IMR-90 (cell line): ENCODE results near the gene PCK1. TPM values are rescaled to one million over a fixed set of nuclear protein-coding genes. Genes with fewer than 3 reads are reported as not detected.

Experiments
- ATAC-seq: fragments of 200-7000 bp; cut with Tn5 transposase; 2 replicates; pipeline ENCODE4 v1.9.1; 2020; ENCODE audit warnings: low read depth, mild to moderate bottlenecking, moderate library complexity
- BruUV-seq: library from RNA; stranded (reverse); fragments of 400-500 nt; replicated peaks from 2 replicates; lab custom pipeline; 2021; lab: Mats Ljungman, UMichigan
- CTCF ChIA-PET: fragments of 300-600 bp; formaldehyde crosslinking; extraction: SDS; loops from one replicate; lab custom pipeline; 2021; ENCODE audit warnings: antibody characterized with exemption; lab: Yijun Ruan, JAX
- POLR2A ChIA-PET: fragments of 300-600 bp; sonication (Branson Sonifier 250); formaldehyde crosslinking; loops from one replicate; lab custom pipeline; 2022; ENCODE audit warnings: antibody characterized with exemption; ENCODE audit not compliant: unreplicated experiment; lab: Charles Lee
- DNase-seq: peaks from one replicate; pipeline ENCODE4 v3.0.0; 2013
- H2AFZ ChIP-seq: replicated peaks from 2 replicates; pipeline ENCODE3; 2013; ENCODE audit warnings: low read length, mild to moderate bottlenecking; ENCODE audit not compliant: poor library complexity
- H2AK5ac ChIP-seq: 2 replicates; pipeline ENCODE4 v1.6.1; 2013; ENCODE audit warnings: low read depth, low read length, inconsistent platforms
- H2AK9ac ChIP-seq: replicated peaks from 2 replicates; pipeline ENCODE3; 2013; ENCODE audit warnings: mild to moderate bottlenecking, low read depth, low read length, moderate library complexity; ENCODE audit not compliant: poor library complexity
- H2BK120ac ChIP-seq: 2 replicates; pipeline ENCODE4 v1.6.1; 2013; ENCODE audit warnings: low read depth, low read length, inconsistent platforms
- H2BK15ac ChIP-seq: 3 replicates; pipeline ENCODE4 v1.6.1; 2013; ENCODE audit warnings: low read depth, low read length, inconsistent platforms
- H2BK20ac ChIP-seq: 2 replicates; pipeline ENCODE4 v1.6.1; 2013; ENCODE audit warnings: low read depth, mild to moderate bottlenecking, inconsistent platforms, low read length, moderate library complexity
- H2BK5ac ChIP-seq: 2 replicates; pipeline ENCODE4 v1.6.1; 2013; ENCODE audit warnings: mild to moderate bottlenecking, low read depth, low read length, inconsistent platforms; ENCODE audit not compliant: poor library complexity, severe bottlenecking
- H3K14ac ChIP-seq: replicated peaks from 2 replicates; pipeline ENCODE4 v1.6.1; 2013; ENCODE audit warnings: low read depth, low read length, inconsistent platforms
- H3K18ac ChIP-seq: 2 replicates; pipeline ENCODE4 v1.6.1; 2013; ENCODE audit warnings: low read depth, low read length, control low read depth
- H3K23ac ChIP-seq: 2 replicates; pipeline ENCODE4 v1.6.1; 2013; ENCODE audit warnings: low read depth, low read length, inconsistent platforms
- H3K27ac ChIP-seq: 2 replicates; pipeline ENCODE4 v1.5.1; 2013; ENCODE audit warnings: mild to moderate bottlenecking, control low read depth, low read length; ENCODE audit not compliant: insufficient read depth
- H3K27me3 ChIP-seq: 2 replicates; pipeline ENCODE4 v1.6.1; 2013; ENCODE audit warnings: low read length; ENCODE audit not compliant: control insufficient read depth, insufficient read depth
- H3K36me3 ChIP-seq: 2 replicates; pipeline ENCODE4 v1.6.1; 2013; ENCODE audit warnings: low read length, mixed read lengths; ENCODE audit not compliant: control insufficient read depth, insufficient read depth
- H3K4ac ChIP-seq: 2 replicates; pipeline ENCODE4 v1.6.1; 2013; ENCODE audit warnings: low read depth, low read length, inconsistent platforms
- H3K4me1 ChIP-seq: 2 replicates; pipeline ENCODE4 v1.6.1; 2013; ENCODE audit warnings: low read length, mixed read lengths; ENCODE audit not compliant: control insufficient read depth, insufficient read depth
- H3K4me2 ChIP-seq: 2 replicates; pipeline ENCODE4 v1.6.1; 2013; ENCODE audit warnings: low read depth, mild to moderate bottlenecking, control low read depth, low read length, moderate library complexity
- H3K4me3 ChIP-seq: 2 replicates; pipeline ENCODE4 v1.5.1; 2013; ENCODE audit warnings: low read depth, mild to moderate bottlenecking, control low read depth, low read length, moderate library complexity; ENCODE audit not compliant: insufficient read depth
- H3K56ac ChIP-seq: 2 replicates; pipeline ENCODE4 v1.6.1; 2013; ENCODE audit warnings: low read length, inconsistent platforms; ENCODE audit not compliant: insufficient read depth; ENCODE audit errors: extremely low read depth
- H3K79me1 ChIP-seq, 2 experiments: 2 replicates each; pipeline ENCODE4 v1.6.1; 2013; ENCODE audit warnings: low read length in 2 of 2, inconsistent platforms in 1 of 2, low read depth in 1 of 2
- H3K9ac ChIP-seq: 2 replicates; pipeline ENCODE4 v1.6.1; 2013; ENCODE audit warnings: low read depth, low read length, control low read depth
- H3K9me1 ChIP-seq: 2 replicates; pipeline ENCODE4 v1.6.1; 2013; ENCODE audit warnings: low read length, inconsistent platforms; ENCODE audit not compliant: insufficient read depth
- H3K9me3 ChIP-seq: 2 replicates; pipeline ENCODE4 v1.6.1; 2013; ENCODE audit warnings: low read length; ENCODE audit not compliant: control insufficient read depth, insufficient read depth
- H4K20me1 ChIP-seq: 2 replicates; pipeline ENCODE4 v1.6.1; 2013; ENCODE audit warnings: low read length, inconsistent platforms; ENCODE audit not compliant: insufficient read depth
- H4K5ac ChIP-seq: 2 replicates; pipeline ENCODE4 v1.6.1; 2013; ENCODE audit warnings: mild to moderate bottlenecking, low read depth, low read length, control low read depth
- H4K8ac ChIP-seq, 2 experiments: 2 replicates each; pipeline ENCODE4 v1.6.1; 2013; ENCODE audit warnings: low read depth in 2 of 2, low read length in 2 of 2, control low read depth in 1 of 2, inconsistent platforms in 1 of 2
- H4K91ac ChIP-seq: 2 replicates; pipeline ENCODE4 v1.6.1; 2013; ENCODE audit warnings: low read depth, low read length, inconsistent platforms; ENCODE audit not compliant: insufficient read depth
- BHLHE40 ChIP-seq: fragments of 150-350 bp; IDR thresholded peaks from 2 replicates; pipeline ENCODE4 v1.6.1; 2016; ENCODE audit warnings: mild to moderate bottlenecking, low read depth, low read length
- CEBPB ChIP-seq: IDR thresholded peaks from 2 replicates; pipeline ENCODE4 v1.6.1; 2012; ENCODE audit warnings: low read depth, low read length, improper control_type of control experiment
- CHD1 ChIP-seq: IDR thresholded peaks from 2 replicates; pipeline ENCODE4 v1.6.1; 2012; ENCODE audit warnings: low read depth, low read length, improper control_type of control experiment
- FOS ChIP-seq: fragments of 150-350 bp; IDR thresholded peaks from 2 replicates; pipeline ENCODE4 v1.6.1; 2016; ENCODE audit warnings: low read depth, low read length
- MAFK ChIP-seq: IDR thresholded peaks from 2 replicates; pipeline ENCODE4 v1.6.1; 2012; ENCODE audit warnings: low read depth, low read length, improper control_type of control experiment
- MAZ ChIP-seq: IDR thresholded peaks from 2 replicates; pipeline ENCODE4 v1.6.1; 2012; ENCODE audit warnings: low read depth, mild to moderate bottlenecking, low read length, improper control_type of control experiment, moderate library complexity, borderline replicate concordance
- MXI1 ChIP-seq: IDR thresholded peaks from 2 replicates; pipeline ENCODE4 v1.6.1; 2012; ENCODE audit warnings: low read depth, mild to moderate bottlenecking, low read length, moderate library complexity, borderline replicate concordance
- NFE2L2 ChIP-seq: fragments of 150-350 bp; IDR thresholded peaks from 2 replicates; pipeline ENCODE4 v1.6.1; 2016; ENCODE audit warnings: low read depth, mild to moderate bottlenecking, low read length
- POLR2A ChIP-seq: IDR thresholded peaks from 2 replicates; pipeline ENCODE4 v1.6.1; 2012; ENCODE audit warnings: mild to moderate bottlenecking, low read depth, low read length
- RAD21 ChIP-seq: IDR thresholded peaks from 2 replicates; pipeline ENCODE4 v1.6.1; 2012; ENCODE audit warnings: low read length, improper control_type of control experiment
- RCOR1 ChIP-seq: IDR thresholded peaks from 2 replicates; pipeline ENCODE4 v1.6.1; 2012; ENCODE audit warnings: mild to moderate bottlenecking, low read length, improper control_type of control experiment; ENCODE audit not compliant: insufficient replicate concordance
- RFX5 ChIP-seq: IDR thresholded peaks from 2 replicates; pipeline ENCODE4 v1.8.0; 2012; ENCODE audit warnings: low read depth, mild to moderate bottlenecking, low read length, moderate library complexity
- SMC3 ChIP-seq: fragments of 150-350 bp; IDR thresholded peaks from 2 replicates; pipeline ENCODE4 v1.6.1; 2016; ENCODE audit warnings: low read depth, mild to moderate bottlenecking, antibody characterized with exemption, low read length, moderate library complexity
- WGBS, 2 experiments: methylation state at CpG; one replicate each; pipeline versions ENCODE4 v1.1.5 to v1.1.7; 2013; ENCODE audit warnings: missing lambda C conversion rate in 2 of 2; ENCODE audit not compliant: insufficient read length in 1 of 2; ENCODE audit errors: extremely low coverage in 2 of 2; 5-methylcytosine and 5-hydroxymethylcytosine counted together
- dilution Hi-C: fragments of 300-500 bp; cut with HindIII; formaldehyde crosslinking; loops from one replicate; pipeline ENCODE4 v1.14.3; 2018; ENCODE audit warnings: low sequenced_read_pairs; ENCODE audit not compliant: unreplicated experiment
- in situ Hi-C: fragments of 300-500 bp; cut with MboI; formaldehyde crosslinking; loops from 3 replicates; pipeline ENCODE4 v1.14.3; 2019; ENCODE audit warnings: low sequenced_read_pairs, inconsistent platforms, mixed read lengths
- intact Hi-C: fragments of 100-400 bp; cut with micrococcal nuclease; formaldehyde crosslinking; loops from 2 replicates; pipeline ENCODE4 v1.10.0; 2022
- polyA plus RNA-seq, 3 experiments: library from polyadenylated mRNA; depleted of rRNA; stranded (reverse); fragments of >200 nt; gene quantifications; 2 replicates each; pipeline ENCODE4 v1.2.3, GENCODE V29; 2012; ENCODE audit warnings: low replicate concordance in 1 of 3
- total RNA-seq: library from RNA; depleted of rRNA; stranded (reverse); fragments of >200 nt; gene quantifications from 2 replicates; pipeline ENCODE4 v1.2.3, GENCODE V29; 2012
- TF ChIP-seq, protein P1 (sequence below): fragments of 150-350 bp; IDR thresholded peaks from 2 replicates; pipeline ENCODE4 v1.6.1; 2016; ENCODE audit warnings: low read depth, mild to moderate bottlenecking, low read length, moderate library complexity, borderline replicate concordance
- TF ChIP-seq, protein P2 (sequence below): fragments of 150-350 bp; IDR thresholded peaks from 2 replicates; pipeline ENCODE4 v1.6.1; 2017; ENCODE audit warnings: mild to moderate bottlenecking, antibody characterized with exemption, low read length, low read depth
- TF ChIP-seq, protein P3 (sequence below): conservative IDR thresholded peaks from 2 replicates; pipeline ENCODE4 v1.5.1; 2012; ENCODE audit warnings: mild to moderate bottlenecking, low read depth, low read length, improper control_type of control experiment

Gene PCK1
- total and polyA plus RNA-seq, 2 of the 4 experiments (the other 2 are of a cell fraction) = not detected

DNA sequence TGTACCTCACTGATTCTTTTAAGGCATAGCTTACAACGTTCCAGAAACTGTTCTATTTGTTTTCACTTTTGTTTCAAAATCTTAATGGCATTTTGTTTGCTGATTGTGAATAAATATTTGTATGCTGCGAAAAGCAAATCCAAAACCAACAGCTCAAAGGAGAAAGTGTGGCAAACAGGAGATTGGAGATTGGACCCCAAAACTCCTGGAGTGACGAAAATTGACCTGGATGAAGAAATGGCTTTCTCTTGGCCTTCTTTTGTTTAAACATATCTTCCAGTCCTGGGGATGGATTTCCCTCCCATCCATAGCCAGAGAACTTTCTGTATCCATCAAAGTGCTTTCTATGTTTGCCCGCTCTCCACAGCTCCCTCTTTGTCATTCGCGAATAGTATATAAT is 33.2 kb upstream of the PCK1 start:
- Histone ChIP-seq H4K91ac (no peak overlapping the region), H3K79me1 (no peaks in the 10 kb centered on the region), H3K9me3 (no peaks in the 10 kb centered on the region), H3K4ac (no peak overlapping the region), H2BK20ac (no peak overlapping the region), H3K27ac (no peak overlapping the region), H2BK15ac (no peak overlapping the region), H4K8ac (no peak overlapping the region), H3K36me3 (no peaks in the 10 kb centered on the region), H3K4me3 (no peak overlapping the region), H3K9ac (no peak overlapping the region), H2AFZ (no peak overlapping the region), H4K5ac (no peak overlapping the region), H2AK5ac (no peak overlapping the region), H2AK9ac (no peak overlapping the region), H3K23ac (no peak overlapping the region), H3K18ac (no peak overlapping the region), H2BK5ac (no peak overlapping the region), H2BK120ac (no peak overlapping the region), H3K14ac (no peak overlapping the region), H3K56ac (no peak overlapping the region), H3K4me2 (no peak overlapping the region), H4K20me1 (no peaks in the 10 kb centered on the region), H3K4me1 (no peaks in the 10 kb centered on the region), H3K27me3 (peaks cover 4% of the 10 kb centered on the region; the same call in 1 of the 2 replicates), H3K9me1 (no peaks in the 10 kb centered on the region)
- intact Hi-C loops (no loop called here), in situ Hi-C loops (no loop called here), dilution Hi-C loops (no loop called here)
- ChIA-PET CTCF (no interaction called here), POLR2A (no interaction called here)
- BruUV-seq = no TSS peak
- WGBS, 2 experiments = no CpG with 5 or more reads among the region's 6 CpGs
- TF ChIP-seq RCOR1 (no peak), MAFK (no peak), CEBPB (no peak), CHD1 (no peak), MXI1 (no peak), RAD21 (no peak), FOS (no peak), NFE2L2 (no peak), BHLHE40 (no peak), MAZ (no peak), RFX5 (no peak), POLR2A (no peak), SMC3 (no peak)
- TF ChIP-seq, protein P1, sequence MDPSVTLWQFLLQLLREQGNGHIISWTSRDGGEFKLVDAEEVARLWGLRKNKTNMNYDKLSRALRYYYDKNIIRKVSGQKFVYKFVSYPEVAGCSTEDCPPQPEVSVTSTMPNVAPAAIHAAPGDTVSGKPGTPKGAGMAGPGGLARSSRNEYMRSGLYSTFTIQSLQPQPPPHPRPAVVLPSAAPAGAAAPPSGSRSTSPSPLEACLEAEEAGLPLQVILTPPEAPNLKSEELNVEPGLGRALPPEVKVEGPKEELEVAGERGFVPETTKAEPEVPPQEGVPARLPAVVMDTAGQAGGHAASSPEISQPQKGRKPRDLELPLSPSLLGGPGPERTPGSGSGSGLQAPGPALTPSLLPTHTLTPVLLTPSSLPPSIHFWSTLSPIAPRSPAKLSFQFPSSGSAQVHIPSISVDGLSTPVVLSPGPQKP = no peak
- TF ChIP-seq, protein P2, sequence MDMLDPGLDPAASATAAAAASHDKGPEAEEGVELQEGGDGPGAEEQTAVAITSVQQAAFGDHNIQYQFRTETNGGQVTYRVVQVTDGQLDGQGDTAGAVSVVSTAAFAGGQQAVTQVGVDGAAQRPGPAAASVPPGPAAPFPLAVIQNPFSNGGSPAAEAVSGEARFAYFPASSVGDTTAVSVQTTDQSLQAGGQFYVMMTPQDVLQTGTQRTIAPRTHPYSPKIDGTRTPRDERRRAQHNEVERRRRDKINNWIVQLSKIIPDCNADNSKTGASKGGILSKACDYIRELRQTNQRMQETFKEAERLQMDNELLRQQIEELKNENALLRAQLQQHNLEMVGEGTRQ = no peak
- TF ChIP-seq, protein P3, sequence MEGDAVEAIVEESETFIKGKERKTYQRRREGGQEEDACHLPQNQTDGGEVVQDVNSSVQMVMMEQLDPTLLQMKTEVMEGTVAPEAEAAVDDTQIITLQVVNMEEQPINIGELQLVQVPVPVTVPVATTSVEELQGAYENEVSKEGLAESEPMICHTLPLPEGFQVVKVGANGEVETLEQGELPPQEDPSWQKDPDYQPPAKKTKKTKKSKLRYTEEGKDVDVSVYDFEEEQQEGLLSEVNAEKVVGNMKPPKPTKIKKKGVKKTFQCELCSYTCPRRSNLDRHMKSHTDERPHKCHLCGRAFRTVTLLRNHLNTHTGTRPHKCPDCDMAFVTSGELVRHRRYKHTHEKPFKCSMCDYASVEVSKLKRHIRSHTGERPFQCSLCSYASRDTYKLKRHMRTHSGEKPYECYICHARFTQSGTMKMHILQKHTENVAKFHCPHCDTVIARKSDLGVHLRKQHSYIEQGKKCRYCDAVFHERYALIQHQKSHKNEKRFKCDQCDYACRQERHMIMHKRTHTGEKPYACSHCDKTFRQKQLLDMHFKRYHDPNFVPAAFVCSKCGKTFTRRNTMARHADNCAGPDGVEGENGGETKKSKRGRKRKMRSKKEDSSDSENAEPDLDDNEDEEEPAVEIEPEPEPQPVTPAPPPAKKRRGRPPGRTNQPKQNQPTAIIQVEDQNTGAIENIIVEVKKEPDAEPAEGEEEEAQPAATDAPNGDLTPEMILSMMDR = no peak
- ATAC-seq (no peak), DNase-seq (no peak)
